Sciatic nerve (tissue), 2 donors: ENCODE data around the gene CFAP45. TPM values are rescaled to one million over a fixed set of nuclear protein-coding genes. Genes with fewer than 3 reads are reported as not detected.

ENCODE experiments used
- ATAC-seq: fragments of 200-7000 bp; cut with Tn5 transposase; one replicate; pipeline ENCODE4 v1.9.1; 2020; ENCODE audit warnings: mild to moderate bottlenecking, moderate library complexity
- DNase-seq: peaks from one replicate; pipeline ENCODE4 v3.0.0-alpha.2; 2020; ENCODE audit warnings: low spot score
- intact Hi-C: fragments of 100-400 bp; cut with DNase I; formaldehyde crosslinking; loops from one replicate; pipeline ENCODE4 v1.14.2; 2022
- total RNA-seq: library from RNA; stranded (reverse); fragmentation: NEBNext Ultra II Directional; extraction: Animal tissue kit (Norgen Biotek cat#: 25700); gene quantifications from one replicate; pipeline ENCODE4 v1.2.1, GENCODE V29; 2021
- donor health status: DM: no; HTN: no; CAD: no.
- donor health status: DM: no; HTN: no; CAD: no.

The CFAP45 gene
- 1.6 TPM for total RNA-seq

- DNase-seq (peak; percentile 80), ATAC-seq (peak; percentile 94)
- intact Hi-C loops, result no loop called here
Measured at GRCh38 chr1:159900086-159900680, at the start of gene CFAP45. Gene CFAP45 (minus strand): TSS chr1:159900165. CDS start chr1:159900098, 67 bp downstream.

- intact Hi-C loops, result no loop called here
- DNase-seq (no peak), ATAC-seq (no peak)
Measured at GRCh38 chr1:159949123-159949522, 49.2 kb upstream of the CFAP45 start.

GRCh38 chr1:159947942-159948341 lies 48.0 kb upstream of the CFAP45 start:
- ATAC-seq, result no peak
- intact Hi-C loops, result no loop called here

GRCh38 chr1:159946242-159947187 lies 46.5 kb upstream of the CFAP45 start:
- intact Hi-C loops, result no loop called here
- DNase-seq (no peak), ATAC-seq (no peak)

More at GRCh38 chr1:159947942-159948341, 48.0 kb upstream of the CFAP45 start:
- DNase-seq, result no peak

- DNase-seq (peak; percentile 82), ATAC-seq (peak; percentile 95)
- intact Hi-C loops, result no loop called here
Measured at GRCh38 chr1:159945483-159946241, 45.7 kb upstream of the CFAP45 start, which contains the start of gene IGSF9. Gene IGSF9 (minus strand): TSS chr1:159945613. CDS start chr1:159943454, 2,159 bp downstream.

- intact Hi-C loops, result no loop called here
- no peak for ATAC-seq
- no peak for DNase-seq
Measured at GRCh38 chr1:159944623-159945455, 44.9 kb upstream of the CFAP45 start.

- DNase-seq (no peak), ATAC-seq (no peak)
- intact Hi-C loops, result no loop called here
Measured at GRCh38 chr1:159943908-159944622, 44.1 kb upstream of the CFAP45 start.

GRCh38 chr1:159943278-159943640 lies 43.3 kb upstream of the CFAP45 start:
- intact Hi-C loops, result no loop called here
- DNase-seq (peak; percentile 21), ATAC-seq (no peak)

GRCh38 chr1:159942632-159943277 lies 42.8 kb upstream of the CFAP45 start:
- no peak for DNase-seq
- no peak for ATAC-seq
- intact Hi-C loops, result no loop called here

GRCh38 chr1:159941591-159942560 lies 41.9 kb upstream of the CFAP45 start:
- DNase-seq, result no peak
- ATAC-seq, result no peak

GRCh38 chr1:159941141-159941540 lies 41.2 kb upstream of the CFAP45 start:
- intact Hi-C loops, result no loop called here
- DNase-seq, result no peak
- no peak for ATAC-seq

More at GRCh38 chr1:159941591-159942560, 41.9 kb upstream of the CFAP45 start:
- intact Hi-C loops, result no loop called here

GRCh38 chr1:159940006-159940620 lies 40.1 kb upstream of the CFAP45 start:
- ATAC-seq (no peak), DNase-seq (no peak)
- intact Hi-C loops, result no loop called here

- ATAC-seq, result no peak
- intact Hi-C loops, result no loop called here
- no peak for DNase-seq
Measured at GRCh38 chr1:159939678-159940002, 39.7 kb upstream of the CFAP45 start.

- no peak for ATAC-seq
- intact Hi-C loops, result no loop called here
Measured at GRCh38 chr1:159938905-159939677, 39.1 kb upstream of the CFAP45 start.

GRCh38 chr1:159938211-159938852 lies 38.4 kb upstream of the CFAP45 start:
- DNase-seq (no peak), ATAC-seq (no peak)
- intact Hi-C loops, result no loop called here

More at GRCh38 chr1:159938905-159939677, 39.1 kb upstream of the CFAP45 start:
- no peak for DNase-seq
